H9 (cell line): Measurements from ENCODE around the gene FBXW4. TPM values are rescaled to one million over a fixed set of nuclear protein-coding genes. Genes with fewer than 3 reads are reported as not detected.

ENCODE experiments used
- DNase-seq: peaks from one replicate; pipeline ENCODE4 v3.0.0-alpha.2; 2017
- H2AFZ ChIP-seq: one replicate; pipeline ENCODE4 v1.6.1; 2013; ENCODE audit warnings: mild to moderate bottlenecking, low read length, control low read depth, moderate library complexity
- H2AK5ac ChIP-seq: 2 replicates; pipeline ENCODE4 v1.6.1; 2013; ENCODE audit warnings: low read length, control low read depth, mixed read lengths; ENCODE audit not compliant: insufficient read length
- H2BK120ac ChIP-seq: one replicate; pipeline ENCODE4 v1.6.1; 2013; ENCODE audit warnings: low read depth, mild to moderate bottlenecking, low read length, control low read depth, inconsistent platforms; ENCODE audit not compliant: poor library complexity, severe bottlenecking
- H2BK12ac ChIP-seq: 2 replicates; pipeline ENCODE4 v1.6.1; 2013; ENCODE audit warnings: low read length, control low read depth, mixed read lengths, low read depth; ENCODE audit not compliant: insufficient read length
- H2BK15ac ChIP-seq: 2 replicates; pipeline ENCODE4 v1.6.1; 2013; ENCODE audit warnings: low read depth, low read length, control low read depth
- H2BK20ac ChIP-seq: one replicate; pipeline ENCODE4 v1.6.1; 2013; ENCODE audit warnings: low read depth, mild to moderate bottlenecking, low read length, control low read depth, inconsistent platforms; ENCODE audit not compliant: poor library complexity, severe bottlenecking
- H2BK5ac ChIP-seq: 2 replicates; pipeline ENCODE4 v1.6.1; 2013; ENCODE audit warnings: low read length, control low read depth, mixed read lengths; ENCODE audit not compliant: insufficient read length
- H3K14ac ChIP-seq: 2 replicates; pipeline ENCODE4 v1.6.1; 2013; ENCODE audit warnings: low read length, control low read depth; ENCODE audit not compliant: insufficient read depth
- H3K18ac ChIP-seq: 2 replicates; pipeline ENCODE4 v1.6.1; 2013; ENCODE audit warnings: low read depth, mild to moderate bottlenecking, mixed read lengths, low read length, control low read depth; ENCODE audit not compliant: insufficient read length
- H3K23ac ChIP-seq: 2 replicates; pipeline ENCODE4 v1.6.1; 2013; ENCODE audit warnings: low read length, control low read depth, mixed read lengths, low read depth; ENCODE audit not compliant: insufficient read length
- H3K23me2 ChIP-seq: 2 replicates; pipeline ENCODE4 v1.6.1; 2013; ENCODE audit warnings: low read depth, mild to moderate bottlenecking, mixed read lengths, low read length, control low read depth; ENCODE audit not compliant: insufficient read length, poor library complexity, severe bottlenecking
- H3K27ac ChIP-seq: 2 replicates; pipeline ENCODE4 v1.5.1; 2013; ENCODE audit warnings: low read length, control low read depth, mixed read lengths, low read depth; ENCODE audit not compliant: insufficient read length
- H3K27me3 ChIP-seq: 2 replicates; pipeline ENCODE4 v1.6.1; 2013; ENCODE audit warnings: low read length, control low read depth, inconsistent platforms; ENCODE audit not compliant: insufficient read depth
- H3K4ac ChIP-seq: 2 replicates; pipeline ENCODE4 v1.6.1; 2013; ENCODE audit warnings: low read depth, mild to moderate bottlenecking, control low read depth, inconsistent platforms, low read length, moderate library complexity
- H3K4me1 ChIP-seq: 2 replicates; pipeline ENCODE4 v1.6.1; 2013; ENCODE audit warnings: low read length, control low read depth, inconsistent platforms; ENCODE audit not compliant: insufficient read depth
- H3K4me2 ChIP-seq: 2 replicates; pipeline ENCODE4 v1.6.1; 2013; ENCODE audit warnings: low read length, control low read depth, mixed read lengths; ENCODE audit not compliant: insufficient read length, insufficient read depth
- H3K56ac ChIP-seq: 2 replicates; pipeline ENCODE4 v1.6.1; 2013; ENCODE audit warnings: low read depth, mild to moderate bottlenecking, mixed read lengths, low read length, control low read depth; ENCODE audit not compliant: insufficient read length
- H3K79me1 ChIP-seq: 2 replicates; pipeline ENCODE4 v1.6.1; 2013; ENCODE audit warnings: low read depth, mild to moderate bottlenecking, moderate library complexity, low read length, control low read depth, inconsistent platforms; ENCODE audit not compliant: insufficient read depth, poor library complexity, severe bottlenecking
- H3K79me2 ChIP-seq: 2 replicates; pipeline ENCODE4 v1.6.1; 2013; ENCODE audit warnings: low read length, control low read depth, inconsistent platforms; ENCODE audit not compliant: insufficient read depth
- H3K9ac ChIP-seq: 2 replicates; pipeline ENCODE4 v1.6.1; 2013; ENCODE audit warnings: low read length, control low read depth, mixed read lengths; ENCODE audit not compliant: insufficient read length; ENCODE audit errors: extremely low read depth
- H3K9me3 ChIP-seq: one replicate; pipeline ENCODE4 v1.6.1; 2013; ENCODE audit warnings: low read depth, low read length, inconsistent platforms; ENCODE audit not compliant: control insufficient read depth
- H3T11ph ChIP-seq: one replicate; pipeline ENCODE4 v1.6.1; 2013; ENCODE audit warnings: mild to moderate bottlenecking, low read length, control low read depth, inconsistent platforms
- H4K20me1 ChIP-seq: one replicate; pipeline ENCODE4 v1.6.1; 2013; ENCODE audit not compliant: control insufficient read depth, insufficient read length, insufficient read depth
- H4K5ac ChIP-seq: 2 replicates; pipeline ENCODE4 v1.6.1; 2013; ENCODE audit warnings: low read depth, mild to moderate bottlenecking, mixed read lengths, low read length, control low read depth; ENCODE audit not compliant: insufficient read length
- H4K8ac ChIP-seq: replicated peaks from 2 replicates; pipeline ENCODE4 v1.6.1; 2013; ENCODE audit warnings: low read length, control low read depth, mixed read lengths, low read depth; ENCODE audit not compliant: insufficient read length
- H4K91ac ChIP-seq: 2 replicates; pipeline ENCODE4 v1.6.1; 2013; ENCODE audit warnings: low read depth, mild to moderate bottlenecking, moderate library complexity, mixed read lengths, low read length, control low read depth; ENCODE audit not compliant: insufficient read length
- H3K27ac Mint-ChIP-seq, 3 experiments: 2 replicates in 2 of 3; 3 replicates in 1 of 3; pipeline ENCODE4 v1.8.0; 2020 to 2021; ENCODE audit warnings: mixed read lengths in 3 of 3, mild to moderate bottlenecking in 1 of 3, moderate library complexity in 1 of 3
- H3K27me3 Mint-ChIP-seq: 2 replicates; pipeline ENCODE4 v1.8.0; 2021; ENCODE audit warnings: low read depth, mild to moderate bottlenecking, moderate library complexity, mixed read lengths
- H3K36me3 Mint-ChIP-seq, 3 experiments: 2 replicates in 2 of 3; 3 replicates in 1 of 3; pipeline ENCODE4 v1.8.0; 2020 to 2021; ENCODE audit warnings: low read depth in 3 of 3, mixed read lengths in 3 of 3; ENCODE audit not compliant: insufficient read depth in 1 of 3
- H3K4me1 Mint-ChIP-seq, 2 experiments: 2 replicates each; pipeline ENCODE4 v1.8.0; 2020; ENCODE audit warnings: mixed read lengths in 2 of 2
- H3K4me3 Mint-ChIP-seq, 2 experiments: 2 replicates in 1 of 2; 3 replicates in 1 of 2; pipeline ENCODE4 v1.8.0; 2020 to 2021; ENCODE audit warnings: mild to moderate bottlenecking in 2 of 2, mixed read lengths in 2 of 2, moderate library complexity in 1 of 2
- H3K9me3 Mint-ChIP-seq, 2 experiments: 2 replicates in 1 of 2; 3 replicates in 1 of 2; pipeline ENCODE4 v1.8.0; 2020; ENCODE audit warnings: mild to moderate bottlenecking in 2 of 2, mixed read lengths in 2 of 2, moderate library complexity in 1 of 2
- CTCF ChIP-seq: fragments of 200-600 bp; sonication (generic); conservative IDR thresholded peaks from 3 replicates; pipeline ENCODE4 v1.8.0; 2021; ENCODE audit warnings: antibody characterized with exemption, mild to moderate bottlenecking
- WGBS: extraction: QIAGEN DNeasy Blood & Tissue Kit; methylation state at CpG from one replicate; pipeline ENCODE4 v1.1.7; 2013; ENCODE audit warnings: missing lambda C conversion rate, low lambda C conversion rate, mixed read lengths; ENCODE audit not compliant: insufficient read length; ENCODE audit errors: extremely low coverage; 5-methylcytosine and 5-hydroxymethylcytosine counted together
- total RNA-seq: library from RNA; stranded (reverse); gene quantifications from 2 replicates; pipeline ENCODE4 v1.2.1, GENCODE V29; 2021

The FBXW4 gene
- total RNA-seq, 1 experiment from 2014 or later: 41.6 TPM

DNA sequence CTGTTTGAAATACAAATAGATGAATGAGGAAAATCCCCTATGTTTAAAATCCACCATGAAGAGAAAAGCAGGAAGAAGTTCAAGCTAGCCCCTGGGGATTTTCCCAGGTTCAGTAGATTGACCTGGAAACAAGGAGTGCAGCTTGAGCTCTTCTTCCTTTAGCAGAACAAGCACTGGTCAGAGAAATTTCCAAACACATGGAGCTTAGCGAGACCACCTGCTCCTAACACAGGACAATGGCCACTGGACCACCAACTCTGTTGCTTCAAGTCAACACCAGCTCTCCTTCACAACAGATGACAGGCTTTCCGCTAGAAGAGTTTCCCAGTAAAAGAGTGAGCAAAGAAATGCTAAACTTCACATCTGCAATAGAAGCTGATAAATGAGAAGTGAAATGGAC, 9.4 kb upstream of the FBXW4 start:
- Histone ChIP-seq H4K91ac (no peak overlapping the region), H3K18ac (no peak overlapping the region)
- no peaks in the 10 kb centered on the region for H3K9me3 Mint-ChIP-seq

More for the DNA sequence above, 9.4 kb upstream of the FBXW4 start:
- WGBS: no CpG with 5 or more reads among the region's 2 CpGs
- H3T11ph ChIP-seq: no peak overlapping the region
- H3K9me3 ChIP-seq: no peaks in the 10 kb centered on the region
- Mint-ChIP-seq H3K27ac (no peak overlapping the region; a peak in 1 of 7 replicates), H3K4me3 (no peak overlapping the region), H3K27me3 (peaks cover 5% of the 10 kb centered on the region), H3K36me3 (no peaks in the 10 kb centered on the region), H3K4me1 (peaks cover 4 to 7% of the 10 kb centered on the region in 2 experiments; a peak in 3 of 4 replicates)
- no peak overlapping the region for H3K23ac ChIP-seq
- no peak overlapping the region for H2BK5ac ChIP-seq
- no peak overlapping the region for H4K5ac ChIP-seq
- no peak overlapping the region for H2BK15ac ChIP-seq
- no peaks in the 10 kb centered on the region for H3K23me2 ChIP-seq
- no peak overlapping the region for H4K8ac ChIP-seq
- no peaks in the 10 kb centered on the region for H3K4me1 ChIP-seq
- H2BK12ac ChIP-seq: no peak overlapping the region
- DNase-seq: no peak
- H4K20me1 ChIP-seq: no peaks in the 10 kb centered on the region
- no peak overlapping the region for H3K4me2 ChIP-seq
- H3K56ac ChIP-seq: no peak overlapping the region
- H3K79me1 ChIP-seq: no peaks in the 10 kb centered on the region
- no peaks in the 10 kb centered on the region for H3K79me2 ChIP-seq
- H3K14ac ChIP-seq: no peak overlapping the region
- H3K4ac ChIP-seq: no peak overlapping the region
- H2AFZ ChIP-seq: no peak overlapping the region
- H3K9ac ChIP-seq: no peak overlapping the region
- no peak for TF ChIP-seq CTCF
- no peak overlapping the region for H2BK120ac ChIP-seq
- no peaks in the 10 kb centered on the region for H3K27me3 ChIP-seq
- no peak overlapping the region for H3K27ac ChIP-seq
- no peak overlapping the region for H2AK5ac ChIP-seq
- H2BK20ac ChIP-seq: no peak overlapping the region
